Anterior cingulate cortex (tissue), 58 donors: Measurements from ENCODE around the gene EEA1.

Experiments used
- DNase-seq, 58 donors: peaks; one replicate each; lab custom pipeline; 2025; lab: John Stamatoyannopoulos, UW

The EEA1 gene

DNA sequence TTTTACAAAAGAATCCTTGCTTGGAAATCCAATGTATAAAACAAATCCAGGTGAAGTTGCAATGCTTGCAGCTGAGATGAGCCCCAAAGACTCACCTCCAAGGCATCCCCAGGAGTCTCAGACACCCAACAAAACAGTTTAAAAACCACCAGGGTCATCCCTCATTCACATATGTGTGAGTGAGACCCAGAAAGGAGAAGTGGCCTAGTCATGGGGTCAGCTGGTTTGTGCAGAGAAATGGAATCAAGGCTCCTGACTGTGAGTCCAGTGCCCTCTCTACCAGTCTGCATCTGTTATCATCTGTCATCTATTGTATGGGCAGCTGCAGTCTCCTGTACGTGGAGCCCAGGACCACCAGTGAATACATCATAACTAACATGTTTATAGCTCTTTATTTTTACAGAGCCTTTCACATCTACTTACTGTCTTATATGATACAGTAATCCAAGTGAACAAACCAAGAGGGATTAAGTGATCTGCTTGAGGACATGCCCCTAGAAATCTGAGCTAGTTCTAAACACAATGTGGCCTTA is 199.3 kb downstream of the EEA1 start:
- DNase-seq = no peak

DNA sequence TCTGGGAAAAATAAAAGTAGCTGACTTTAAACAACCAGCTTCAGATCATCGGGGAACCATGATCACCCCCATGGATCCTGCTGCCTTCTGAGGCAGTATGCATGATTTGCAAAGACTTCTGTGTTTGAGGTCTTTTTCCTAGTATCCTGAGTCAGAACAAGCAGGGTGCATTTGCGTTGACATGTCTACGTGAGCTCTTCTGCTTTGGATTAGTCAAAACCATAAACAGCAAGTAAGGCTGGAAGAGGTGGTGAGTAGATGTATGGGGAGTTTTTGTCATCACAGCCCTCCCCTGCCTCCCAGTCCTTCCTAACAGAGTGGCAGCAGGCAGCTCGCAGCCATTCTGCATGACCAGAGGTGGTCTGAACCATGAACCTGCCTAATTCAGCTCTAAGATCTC is 202.2 kb downstream of the EEA1 start:
- DNase-seq = no peak

DNA sequence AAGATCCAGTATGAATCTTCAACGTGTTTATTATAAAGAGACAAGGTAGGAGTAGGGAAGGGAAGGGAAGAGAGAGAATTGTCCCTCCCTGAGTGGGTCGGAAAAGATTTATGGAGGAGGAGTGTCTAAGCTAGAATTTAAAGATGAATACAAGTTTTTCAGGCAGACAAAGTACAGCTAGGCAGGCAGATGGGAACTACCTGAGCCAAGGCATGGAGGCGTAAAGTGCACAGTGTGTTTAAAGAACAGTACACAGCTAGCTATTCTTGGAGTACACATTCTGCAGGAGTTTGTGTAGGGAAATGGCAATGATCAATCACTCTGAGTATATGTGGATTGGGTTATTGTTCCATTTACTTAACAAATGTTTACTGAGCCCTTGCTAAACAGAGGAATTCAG is 206.2 kb downstream of the EEA1 start:
- peak in 19 of 58 donors; percentile 1 to 38 (median 15) for DNase-seq

DNA sequence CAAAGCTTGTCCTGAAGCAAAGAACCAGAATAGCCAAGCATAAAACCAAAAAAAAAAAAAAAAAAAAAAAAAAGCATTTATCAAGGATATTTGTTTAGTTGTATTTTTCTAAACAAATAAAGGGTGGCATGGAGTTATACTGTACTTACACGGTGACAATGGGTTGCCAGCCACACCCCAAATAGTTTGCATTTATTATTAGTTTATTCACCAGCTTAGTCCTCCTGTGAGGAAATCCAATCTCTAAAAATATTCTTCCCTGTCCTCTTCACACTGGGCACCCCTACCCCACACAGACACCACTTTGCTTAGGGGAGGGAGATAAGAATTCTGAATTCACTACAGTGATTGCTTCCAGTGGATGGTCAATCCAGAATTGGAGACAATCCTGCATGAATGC is 207.4 kb downstream of the EEA1 start:
- DNase-seq = no peak

DNA sequence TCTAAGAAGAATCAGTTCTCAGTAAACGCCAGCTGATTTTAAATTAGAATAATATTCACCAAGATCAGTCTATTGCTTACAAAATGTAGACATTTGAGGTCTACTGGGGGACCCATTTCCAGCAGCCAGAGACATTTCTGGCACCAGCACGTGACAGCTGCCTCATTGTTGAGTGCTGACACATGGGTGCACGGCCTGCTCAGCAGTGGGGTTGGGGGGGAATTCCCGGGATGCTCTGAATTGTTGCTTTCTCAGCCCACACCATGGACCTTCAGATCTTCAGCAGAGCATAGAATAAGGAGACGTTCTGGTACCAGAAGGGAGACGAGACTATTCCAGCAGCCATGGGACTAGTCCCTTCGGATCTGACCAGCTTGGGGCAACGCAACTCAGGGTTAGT is 208.0 kb downstream of the EEA1 start:
- DNase-seq = no peak
